Measurements from ENCODE around the gene IQGAP1.
A peak's percentile ranks its signal among the peaks of the same experiment; 100 is the strongest.

IQGAP1 gene

DNA sequence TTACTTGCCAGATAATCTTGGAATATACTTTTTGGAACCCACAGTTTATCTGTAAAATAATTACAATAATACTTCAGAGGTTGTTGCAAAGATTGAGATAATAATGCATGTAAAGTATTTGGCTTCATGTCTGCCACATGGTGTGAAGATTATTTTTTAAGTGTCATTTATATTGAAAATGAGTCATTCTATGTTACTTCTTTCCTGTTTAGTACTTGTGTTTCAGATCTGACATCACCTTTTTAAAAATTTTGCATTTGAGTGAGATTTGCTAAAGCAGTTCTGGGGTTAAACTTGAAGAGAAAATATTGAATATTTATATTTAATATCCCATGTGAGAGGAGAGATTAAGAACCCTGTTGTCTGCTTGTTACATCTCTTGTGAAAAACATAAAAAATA, 31.2 kb downstream of the IQGAP1 start:
- DNase-seq (ENCODE audit: extremely low read depth, insufficient read length) = peak; percentile 12
- Histone ChIP-seq H3K27me3 (replicated peaks; ENCODE audit: control insufficient read depth, insufficient read depth, low read length) (no peaks in the 10 kb centered on the region), H3K36me3 (ENCODE audit: control insufficient read depth, insufficient read depth, low read length) (no peaks in the 10 kb centered on the region), H3K4me3 (replicated peaks; ENCODE audit: low read depth, low read length) (no peak overlapping the region)
- TF ChIP-seq, protein P1, sequence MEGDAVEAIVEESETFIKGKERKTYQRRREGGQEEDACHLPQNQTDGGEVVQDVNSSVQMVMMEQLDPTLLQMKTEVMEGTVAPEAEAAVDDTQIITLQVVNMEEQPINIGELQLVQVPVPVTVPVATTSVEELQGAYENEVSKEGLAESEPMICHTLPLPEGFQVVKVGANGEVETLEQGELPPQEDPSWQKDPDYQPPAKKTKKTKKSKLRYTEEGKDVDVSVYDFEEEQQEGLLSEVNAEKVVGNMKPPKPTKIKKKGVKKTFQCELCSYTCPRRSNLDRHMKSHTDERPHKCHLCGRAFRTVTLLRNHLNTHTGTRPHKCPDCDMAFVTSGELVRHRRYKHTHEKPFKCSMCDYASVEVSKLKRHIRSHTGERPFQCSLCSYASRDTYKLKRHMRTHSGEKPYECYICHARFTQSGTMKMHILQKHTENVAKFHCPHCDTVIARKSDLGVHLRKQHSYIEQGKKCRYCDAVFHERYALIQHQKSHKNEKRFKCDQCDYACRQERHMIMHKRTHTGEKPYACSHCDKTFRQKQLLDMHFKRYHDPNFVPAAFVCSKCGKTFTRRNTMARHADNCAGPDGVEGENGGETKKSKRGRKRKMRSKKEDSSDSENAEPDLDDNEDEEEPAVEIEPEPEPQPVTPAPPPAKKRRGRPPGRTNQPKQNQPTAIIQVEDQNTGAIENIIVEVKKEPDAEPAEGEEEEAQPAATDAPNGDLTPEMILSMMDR (IDR thresholded peaks at IDR 0.05; ENCODE audit: insufficient read depth, low read length, poor library complexity, severe bottlenecking) = no peak

DNA sequence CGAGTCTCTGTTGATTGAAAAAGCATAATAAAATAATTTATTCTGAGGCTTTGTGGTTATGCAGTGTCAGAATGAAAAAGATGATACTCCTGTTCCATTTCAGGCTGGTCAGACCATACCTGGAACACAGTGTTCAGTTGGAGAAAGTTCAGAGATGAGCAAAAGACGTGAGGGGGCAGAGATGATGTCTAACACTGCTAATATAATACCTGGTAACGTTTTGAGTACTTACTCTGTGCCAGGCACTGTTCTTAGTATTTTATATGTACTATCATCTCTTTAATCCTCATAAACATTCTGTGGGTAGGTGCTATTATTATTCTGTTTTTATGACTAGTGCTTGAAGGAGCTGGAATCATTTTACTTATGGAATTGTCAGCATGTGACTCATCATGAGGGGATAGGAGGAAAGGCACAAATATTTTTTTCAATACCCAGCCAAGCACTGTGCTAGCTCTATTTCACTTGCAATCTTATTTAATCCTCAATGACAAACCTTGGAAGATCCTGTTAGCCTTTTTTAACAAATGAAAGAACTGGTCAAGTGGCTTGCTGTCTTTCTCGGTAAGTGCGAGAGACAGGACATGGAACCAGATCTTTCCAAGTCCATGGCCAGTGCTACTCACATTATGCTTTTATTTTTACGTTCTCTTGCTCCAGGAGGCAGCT, 31.8 kb downstream of the IQGAP1 start:
- Histone ChIP-seq H3K4me3 (replicated peaks; ENCODE audit: low read depth, low read length) (no peak overlapping the region), H3K27me3 (replicated peaks; ENCODE audit: control insufficient read depth, insufficient read depth, low read length) (no peaks in the 10 kb centered on the region), H3K36me3 (ENCODE audit: control insufficient read depth, insufficient read depth, low read length) (no peaks in the 10 kb centered on the region)
- DNase-seq (ENCODE audit: extremely low read depth, insufficient read length) = peak; percentile 18
- TF ChIP-seq, protein P1 (IDR thresholded peaks at IDR 0.05; ENCODE audit: insufficient read depth, low read length, poor library complexity, severe bottlenecking) = no peak

GRCh38 chr15:90420451-90420850, 32.4 kb downstream of the IQGAP1 start:
- DNase-seq (ENCODE audit: extremely low read depth, insufficient read length) = no peak
- TF ChIP-seq, protein P1 (IDR thresholded peaks at IDR 0.05; ENCODE audit: insufficient read depth, low read length, poor library complexity, severe bottlenecking) = no peak
- Histone ChIP-seq H3K36me3 (ENCODE audit: control insufficient read depth, insufficient read depth, low read length) (no peaks in the 10 kb centered on the region), H3K27me3 (replicated peaks; ENCODE audit: control insufficient read depth, insufficient read depth, low read length) (no peaks in the 10 kb centered on the region), H3K4me3 (replicated peaks; ENCODE audit: low read depth, low read length) (no peak overlapping the region)

DNA sequence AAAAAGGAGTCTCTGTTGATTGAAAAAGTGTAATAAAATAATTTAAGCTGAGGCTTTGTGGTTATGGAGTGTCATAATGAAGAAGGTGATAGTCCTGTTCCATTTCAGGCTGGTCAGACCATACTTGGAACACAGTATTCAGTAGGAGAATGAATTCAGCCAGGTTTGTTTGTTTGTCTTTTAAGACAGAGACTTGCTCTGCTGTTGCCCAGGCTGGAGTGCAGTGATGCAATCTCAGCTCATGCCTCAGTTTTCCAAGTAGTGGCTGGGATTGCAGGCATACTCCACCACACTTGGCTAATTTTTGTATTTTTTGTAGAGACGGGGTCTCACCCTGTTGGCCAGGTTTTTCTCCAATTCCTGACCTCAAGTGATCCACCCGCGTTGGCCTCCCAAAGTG, 33.5 kb downstream of the IQGAP1 start:
- DNase-seq (ENCODE audit: extremely low read depth, insufficient read length) = no peak
- TF ChIP-seq, protein P1 (IDR thresholded peaks at IDR 0.05; ENCODE audit: insufficient read depth, low read length, poor library complexity, severe bottlenecking) = no peak

GRCh38 chr15:90422043-90422442, 34.0 kb downstream of the IQGAP1 start:
- TF ChIP-seq, protein P1 (IDR thresholded peaks at IDR 0.05; ENCODE audit: insufficient read depth, low read length, poor library complexity, severe bottlenecking) = no peak
- no peaks in the 10 kb centered on the region for H3K36me3 ChIP-seq (ENCODE audit: control insufficient read depth, insufficient read depth, low read length)
- DNase-seq (ENCODE audit: extremely low read depth, insufficient read length) = no peak
- no peak overlapping the region for H3K4me3 ChIP-seq (replicated peaks; ENCODE audit: low read depth, low read length)
- H3K27me3 ChIP-seq (replicated peaks; ENCODE audit: control insufficient read depth, insufficient read depth, low read length) = no peaks in the 10 kb centered on the region

More for the DNA sequence above, 33.5 kb downstream of the IQGAP1 start:
- Histone ChIP-seq H3K36me3 (ENCODE audit: control insufficient read depth, insufficient read depth, low read length) (no peaks in the 10 kb centered on the region), H3K27me3 (replicated peaks; ENCODE audit: control insufficient read depth, insufficient read depth, low read length) (no peaks in the 10 kb centered on the region), H3K4me3 (replicated peaks; ENCODE audit: low read depth, low read length) (no peak overlapping the region)

- H3K27me3 ChIP-seq (replicated peaks; ENCODE audit: control insufficient read depth, insufficient read depth, low read length) = no peaks in the 10 kb centered on the region
- H3K4me3 ChIP-seq (replicated peaks; ENCODE audit: low read depth, low read length) = no peak overlapping the region
- no peaks in the 10 kb centered on the region; the same call in none of the 2 replicates for H3K36me3 ChIP-seq (ENCODE audit: control insufficient read depth, insufficient read depth, low read length)
- TF ChIP-seq, protein P1 (IDR thresholded peaks at IDR 0.05; ENCODE audit: insufficient read depth, low read length, poor library complexity, severe bottlenecking) = no peak
- no peak for DNase-seq (ENCODE audit: extremely low read depth, insufficient read length)
Measured at GRCh38 chr15:90422936-90423335, 34.9 kb downstream of the IQGAP1 start.
